Measurements from ENCODE around the gene ORM1. TPM values are rescaled to one million over a fixed set of nuclear protein-coding genes. Genes with fewer than 3 reads are reported as not detected.

The ORM1 gene
- total RNA-seq, 1 experiment from 2014 or later = not detected

DNA sequence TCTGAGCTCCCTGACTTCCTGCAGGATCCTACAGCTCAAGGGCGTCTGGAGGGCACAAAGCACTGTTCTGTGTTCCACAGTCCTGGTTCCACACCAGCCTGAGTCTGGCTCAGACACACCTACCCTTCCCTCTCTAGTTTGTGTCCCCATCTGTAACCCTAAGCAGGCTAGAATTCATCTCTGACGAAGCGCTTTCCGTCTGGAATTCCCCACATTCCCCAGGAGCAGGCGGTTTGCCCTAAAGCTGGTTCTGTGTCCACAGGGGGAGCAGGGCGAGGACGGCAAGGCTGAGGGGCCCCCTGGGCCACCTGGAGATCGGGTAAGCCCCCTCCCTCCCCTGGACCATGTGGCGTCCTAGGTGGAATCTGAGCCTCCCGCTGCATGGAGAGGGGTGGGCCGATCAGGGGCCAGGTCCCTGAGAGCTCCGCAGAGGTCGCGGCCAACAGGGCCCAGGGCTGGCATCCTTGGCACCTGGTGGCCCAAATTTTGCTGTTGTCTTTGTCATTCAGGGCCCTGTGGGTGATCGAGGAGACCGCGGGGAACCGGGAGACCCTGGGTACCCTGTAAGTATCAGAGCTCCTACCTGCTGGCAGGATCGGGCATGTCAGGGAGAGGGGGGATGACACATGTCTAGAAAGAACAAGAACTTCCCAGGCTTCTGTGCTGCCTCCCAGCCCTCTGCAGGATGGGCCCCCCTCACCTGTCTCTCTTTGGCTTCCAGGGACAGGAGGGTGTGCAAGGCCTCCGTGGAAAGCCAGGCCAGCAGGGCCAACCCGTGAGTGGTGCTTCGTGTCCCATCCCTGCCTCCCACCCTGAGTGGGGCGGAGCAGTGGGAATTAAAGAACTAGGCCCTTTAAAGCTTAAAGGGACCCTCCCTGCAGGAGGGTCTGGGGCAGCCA, 34.5 kb upstream of the ORM1 start:
- CTCF ChIA-PET = interaction anchor here (0.6 to 8.7 kb wide), 9 partner anchors 9 to 482 kb away, joined by 3 to 160 read pairs (median 4); partner anchors contain the start of gene COL27A1
- TF ChIP-seq, protein P1, sequence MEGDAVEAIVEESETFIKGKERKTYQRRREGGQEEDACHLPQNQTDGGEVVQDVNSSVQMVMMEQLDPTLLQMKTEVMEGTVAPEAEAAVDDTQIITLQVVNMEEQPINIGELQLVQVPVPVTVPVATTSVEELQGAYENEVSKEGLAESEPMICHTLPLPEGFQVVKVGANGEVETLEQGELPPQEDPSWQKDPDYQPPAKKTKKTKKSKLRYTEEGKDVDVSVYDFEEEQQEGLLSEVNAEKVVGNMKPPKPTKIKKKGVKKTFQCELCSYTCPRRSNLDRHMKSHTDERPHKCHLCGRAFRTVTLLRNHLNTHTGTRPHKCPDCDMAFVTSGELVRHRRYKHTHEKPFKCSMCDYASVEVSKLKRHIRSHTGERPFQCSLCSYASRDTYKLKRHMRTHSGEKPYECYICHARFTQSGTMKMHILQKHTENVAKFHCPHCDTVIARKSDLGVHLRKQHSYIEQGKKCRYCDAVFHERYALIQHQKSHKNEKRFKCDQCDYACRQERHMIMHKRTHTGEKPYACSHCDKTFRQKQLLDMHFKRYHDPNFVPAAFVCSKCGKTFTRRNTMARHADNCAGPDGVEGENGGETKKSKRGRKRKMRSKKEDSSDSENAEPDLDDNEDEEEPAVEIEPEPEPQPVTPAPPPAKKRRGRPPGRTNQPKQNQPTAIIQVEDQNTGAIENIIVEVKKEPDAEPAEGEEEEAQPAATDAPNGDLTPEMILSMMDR (IDR thresholded peaks at IDR 0.05; ENCODE audit: unreplicated experiment) = no peak
- peaks cover 15% of the 10 kb centered on the region for H3K4me1 Mint-ChIP-seq (ENCODE audit: insufficient read depth, unreplicated experiment)
- no peaks in the 10 kb centered on the region for H3K27me3 Mint-ChIP-seq (ENCODE audit: insufficient read depth, unreplicated experiment)
- no peaks in the 10 kb centered on the region for H3K9me3 Mint-ChIP-seq (ENCODE audit: unreplicated experiment)
- no TSS peak for BruUV-seq (replicated peaks)
- intact Hi-C loops (cut with micrococcal nuclease) = no loop called here
- peak; percentile 68 for DNase-seq (ENCODE audit: unreplicated experiment)
- peaks cover 6% of the 10 kb centered on the region for H3K36me3 Mint-ChIP-seq (ENCODE audit: insufficient read depth, unreplicated experiment)
- no peak overlapping the region for H3K27ac Mint-ChIP-seq (ENCODE audit: low read depth, unreplicated experiment)
- POLR2A ChIA-PET = interaction anchor here (0.7 to 1.3 kb wide), 4 partner anchors 12 to 206 kb away, joined by 3 to 5 read pairs (median 4); no protein-coding TSS in a partner anchor
- peak overlapping the region; percentile 45 for H3K4me3 Mint-ChIP-seq (ENCODE audit: unreplicated experiment)

DNA sequence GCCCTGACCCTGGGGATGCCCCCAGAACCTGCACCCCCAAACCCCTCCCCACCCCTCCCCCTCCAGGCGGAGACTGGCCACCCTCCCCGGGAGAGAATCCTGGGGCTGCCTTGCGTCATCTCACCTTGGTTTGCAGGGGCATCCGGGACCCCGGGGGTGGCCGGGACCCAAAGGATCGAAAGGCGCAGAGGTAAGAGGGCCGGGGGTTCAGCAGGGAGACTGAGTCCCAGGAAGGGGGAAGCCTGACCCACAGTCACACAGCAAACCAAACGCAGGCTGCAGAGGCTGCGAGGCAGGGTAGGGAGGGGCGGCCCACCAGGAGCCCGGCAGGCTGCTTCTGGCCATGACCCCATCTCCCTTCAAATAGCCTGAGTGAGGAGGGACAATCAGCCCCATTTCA, 33.8 kb upstream of the ORM1 start:
- intact Hi-C loops (cut with micrococcal nuclease) = no loop called here
- POLR2A ChIA-PET = interaction anchor here (1.3 kb wide), 1 partner anchor 207 kb away, joined by 4 read pairs; no protein-coding TSS in a partner anchor
- Mint-ChIP-seq H3K36me3 (ENCODE audit: insufficient read depth, unreplicated experiment) (peaks cover 6% of the 10 kb centered on the region), H3K4me3 (ENCODE audit: unreplicated experiment) (no peak overlapping the region), H3K4me1 (ENCODE audit: insufficient read depth, unreplicated experiment) (peaks cover 15% of the 10 kb centered on the region), H3K9me3 (ENCODE audit: unreplicated experiment) (no peaks in the 10 kb centered on the region), H3K27ac (ENCODE audit: low read depth, unreplicated experiment) (no peak overlapping the region), H3K27me3 (ENCODE audit: insufficient read depth, unreplicated experiment) (no peaks in the 10 kb centered on the region)
- TF ChIP-seq, protein P1 (IDR thresholded peaks at IDR 0.05; ENCODE audit: unreplicated experiment) = no peak
- CTCF ChIA-PET = interaction anchor here (1.4 to 8.7 kb wide), 7 partner anchors 7 to 206 kb away, joined by 4 to 160 read pairs (median 28); partner anchors contain the start of gene COL27A1
- DNase-seq (ENCODE audit: unreplicated experiment) = no peak
- no TSS peak for BruUV-seq (replicated peaks)

DNA sequence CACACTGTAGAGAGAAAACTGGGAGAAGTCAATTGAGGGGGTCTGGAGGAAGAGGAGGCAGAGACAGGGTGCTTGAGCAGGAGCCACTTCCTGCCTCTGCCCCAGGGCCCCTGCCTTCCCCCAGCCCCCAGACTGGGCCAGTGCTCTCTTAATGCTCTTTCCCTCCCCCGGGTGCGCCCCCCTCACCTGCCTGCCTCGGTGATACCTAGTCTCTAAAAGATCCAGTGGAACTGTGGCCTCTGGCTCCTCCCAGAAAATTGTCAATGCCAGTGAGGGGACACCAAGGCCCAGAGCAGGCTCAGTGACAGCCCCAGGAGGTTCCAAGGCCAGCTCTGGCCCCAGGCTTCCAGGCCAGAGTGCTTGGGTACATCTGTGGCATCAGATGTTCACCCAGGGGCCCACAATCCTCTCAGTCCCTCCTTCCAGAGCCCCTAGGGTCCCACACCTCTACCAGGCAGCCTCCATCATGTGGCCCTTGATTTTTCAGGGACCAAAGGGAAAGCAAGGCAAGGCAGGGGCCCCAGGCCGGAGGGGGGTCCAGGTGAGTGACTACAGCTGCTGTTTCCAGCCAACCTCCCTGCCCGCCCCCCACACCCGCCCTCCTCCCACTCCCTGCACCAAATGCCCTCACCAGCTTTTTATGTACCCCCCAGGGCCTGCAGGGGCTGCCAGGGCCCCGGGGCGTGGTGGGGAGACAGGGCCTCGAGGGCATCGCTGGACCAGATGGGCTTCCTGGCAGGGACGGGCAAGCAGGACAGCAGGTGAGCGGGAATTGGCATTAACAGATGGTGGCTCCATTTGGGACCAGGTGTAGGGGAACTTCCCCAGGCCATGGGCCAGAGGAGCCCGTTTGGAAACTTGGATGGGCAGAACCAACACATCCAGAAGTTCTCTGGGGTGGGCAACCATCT, 33.1 kb upstream of the ORM1 start:
- DNase-seq (ENCODE audit: unreplicated experiment) = no peak

More for the DNA sequence above, 33.1 kb upstream of the ORM1 start:
- Mint-ChIP-seq H3K27me3 (ENCODE audit: insufficient read depth, unreplicated experiment) (no peaks in the 10 kb centered on the region), H3K4me3 (ENCODE audit: unreplicated experiment) (no peak overlapping the region), H3K4me1 (ENCODE audit: insufficient read depth, unreplicated experiment) (peaks cover 15% of the 10 kb centered on the region), H3K36me3 (ENCODE audit: insufficient read depth, unreplicated experiment) (peaks cover 6% of the 10 kb centered on the region), H3K9me3 (ENCODE audit: unreplicated experiment) (peaks cover 3% of the 10 kb centered on the region), H3K27ac (ENCODE audit: low read depth, unreplicated experiment) (no peak overlapping the region)
- ChIA-PET POLR2A (no interaction called here), CTCF (interaction anchor here (0.7 to 8.7 kb wide), 25 partner anchors 8 to 483 kb away, joined by 3 to 160 read pairs (median 8); partner anchors contain the start of gene COL27A1)
- TF ChIP-seq, protein P1 (IDR thresholded peaks at IDR 0.05; ENCODE audit: unreplicated experiment) = no peak
- intact Hi-C loops (cut with micrococcal nuclease) = no loop called here
- no TSS peak for BruUV-seq (replicated peaks)
